Cardiac muscle cell (in vitro differentiated cells and primary cell): ENCODE measurements around the gene WDR13. TPM values are rescaled to one million over a fixed set of nuclear protein-coding genes. Genes with fewer than 3 reads are reported as not detected.

Source experiments
- DNase-seq, 2 donors: peaks; one replicate each; pipeline versions ENCODE4 v3.0.0 to v3.0.0-alpha.2; 2010 to 2017; ENCODE audit warnings: low read depth in 1 of 2, low spot score in 1 of 2
- H3K27ac ChIP-seq: fragments of 200-600 bp; sonication (generic); 2 replicates; pipeline ENCODE4 v1.5.1; 2016
- H3K27me3 ChIP-seq: fragments of 200-600 bp; sonication (generic); 2 replicates; pipeline ENCODE4 v1.6.0; 2016; ENCODE audit warnings: control low read depth
- H3K36me3 ChIP-seq: fragments of 200-600 bp; sonication (generic); 2 replicates; pipeline ENCODE4 v1.5.1; 2016; ENCODE audit warnings: control low read depth
- H3K4me1 ChIP-seq: fragments of 200-600 bp; sonication (generic); 2 replicates; pipeline ENCODE4 v1.8.1; 2017; ENCODE audit warnings: low read depth, mild to moderate bottlenecking, mixed run types
- H3K4me3 ChIP-seq: fragments of 200-600 bp; sonication (generic); 2 replicates; pipeline ENCODE4 v1.5.1; 2016; ENCODE audit warnings: mild to moderate bottlenecking
- H3K9me3 ChIP-seq: fragments of 200-600 bp; sonication (generic); 2 replicates; pipeline ENCODE4 v1.5.1; 2017; ENCODE audit warnings: low read depth, mild to moderate bottlenecking, control low read depth
- polyA plus RNA-seq: library from polyadenylated mRNA; unstranded; fragments of >200 nt; fragmentation: Nextera tagmentation; extraction: Ambion mirVana; gene quantifications from 2 replicates; pipeline ENCODE4 v1.2.1, GENCODE V29; 2016
- total RNA-seq: library from RNA; depleted of rRNA; stranded (reverse); fragments of >200 nt; gene quantifications from 2 replicates; pipeline ENCODE4 v1.2.3, GENCODE V29; 2016
- TF ChIP-seq, protein P1 (sequence below): IDR thresholded peaks from 2 replicates; pipeline ENCODE4 v1.5.1; 2012; ENCODE audit warnings: low read depth, mild to moderate bottlenecking, low read length

Gene WDR13
- total and polyA plus RNA-seq, 2 experiments from 2014 or later = 151 to 168 TPM

DNA sequence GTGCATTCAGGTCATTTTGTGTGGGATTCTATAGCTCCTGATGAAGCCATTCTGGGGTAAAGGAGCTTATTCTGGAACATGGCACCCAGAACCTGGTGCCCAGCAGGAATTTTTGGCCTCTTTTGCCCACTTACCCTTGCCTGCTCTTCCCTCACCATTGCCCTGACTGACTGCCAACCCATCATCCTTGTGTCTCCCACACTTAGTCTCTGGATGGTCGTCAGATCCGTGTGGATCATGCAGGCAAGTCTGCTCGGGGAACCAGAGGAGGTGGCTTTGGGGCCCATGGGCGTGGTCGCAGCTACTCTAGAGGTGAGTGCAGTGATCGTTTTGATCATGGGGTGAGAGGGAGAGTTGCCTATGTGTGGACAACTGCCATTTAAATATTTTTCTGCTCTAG is 21.2 kb upstream of the WDR13 start:
- no peaks in the 10 kb centered on the region for H3K27me3 ChIP-seq
- H3K4me3 ChIP-seq = no peak overlapping the region
- no peak overlapping the region for H3K27ac ChIP-seq
- H3K4me1 ChIP-seq = no peaks in the 10 kb centered on the region
- H3K9me3 ChIP-seq = no peaks in the 10 kb centered on the region
- peaks cover 18% of the 10 kb centered on the region for H3K36me3 ChIP-seq
- DNase-seq = no peak
- TF ChIP-seq, protein P1, sequence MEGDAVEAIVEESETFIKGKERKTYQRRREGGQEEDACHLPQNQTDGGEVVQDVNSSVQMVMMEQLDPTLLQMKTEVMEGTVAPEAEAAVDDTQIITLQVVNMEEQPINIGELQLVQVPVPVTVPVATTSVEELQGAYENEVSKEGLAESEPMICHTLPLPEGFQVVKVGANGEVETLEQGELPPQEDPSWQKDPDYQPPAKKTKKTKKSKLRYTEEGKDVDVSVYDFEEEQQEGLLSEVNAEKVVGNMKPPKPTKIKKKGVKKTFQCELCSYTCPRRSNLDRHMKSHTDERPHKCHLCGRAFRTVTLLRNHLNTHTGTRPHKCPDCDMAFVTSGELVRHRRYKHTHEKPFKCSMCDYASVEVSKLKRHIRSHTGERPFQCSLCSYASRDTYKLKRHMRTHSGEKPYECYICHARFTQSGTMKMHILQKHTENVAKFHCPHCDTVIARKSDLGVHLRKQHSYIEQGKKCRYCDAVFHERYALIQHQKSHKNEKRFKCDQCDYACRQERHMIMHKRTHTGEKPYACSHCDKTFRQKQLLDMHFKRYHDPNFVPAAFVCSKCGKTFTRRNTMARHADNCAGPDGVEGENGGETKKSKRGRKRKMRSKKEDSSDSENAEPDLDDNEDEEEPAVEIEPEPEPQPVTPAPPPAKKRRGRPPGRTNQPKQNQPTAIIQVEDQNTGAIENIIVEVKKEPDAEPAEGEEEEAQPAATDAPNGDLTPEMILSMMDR = no peak

DNA sequence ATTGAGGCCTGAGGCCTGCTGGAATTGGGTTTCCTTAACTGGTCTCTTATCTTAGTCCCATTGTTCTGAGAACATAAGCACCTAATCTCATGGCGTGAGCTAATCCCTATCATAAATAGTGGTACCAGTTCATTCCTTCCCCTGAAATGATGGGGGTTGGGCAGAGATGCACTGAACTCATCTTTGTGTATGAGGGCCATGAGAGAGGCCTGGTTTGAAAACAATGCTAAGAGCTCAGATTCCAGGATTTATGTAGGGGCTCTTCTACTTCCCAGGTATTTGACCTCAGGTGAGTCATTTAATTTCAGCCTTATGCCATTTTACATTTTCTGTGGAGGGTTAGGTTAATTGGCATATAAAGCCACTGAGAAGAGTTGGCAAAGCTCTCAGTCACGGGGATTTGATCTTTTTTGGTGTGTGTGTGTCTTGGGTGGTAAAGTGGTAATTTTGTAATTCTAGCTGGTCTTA is 18.6 kb upstream of the WDR13 start:
- no peak overlapping the region for H3K27ac ChIP-seq
- H3K9me3 ChIP-seq = no peaks in the 10 kb centered on the region
- no peak overlapping the region for H3K4me3 ChIP-seq
- peaks cover 18% of the 10 kb centered on the region for H3K36me3 ChIP-seq
- TF ChIP-seq, protein P1 = no peak
- H3K4me1 ChIP-seq = no peaks in the 10 kb centered on the region
- no peaks in the 10 kb centered on the region for H3K27me3 ChIP-seq
- no peak for DNase-seq

DNA sequence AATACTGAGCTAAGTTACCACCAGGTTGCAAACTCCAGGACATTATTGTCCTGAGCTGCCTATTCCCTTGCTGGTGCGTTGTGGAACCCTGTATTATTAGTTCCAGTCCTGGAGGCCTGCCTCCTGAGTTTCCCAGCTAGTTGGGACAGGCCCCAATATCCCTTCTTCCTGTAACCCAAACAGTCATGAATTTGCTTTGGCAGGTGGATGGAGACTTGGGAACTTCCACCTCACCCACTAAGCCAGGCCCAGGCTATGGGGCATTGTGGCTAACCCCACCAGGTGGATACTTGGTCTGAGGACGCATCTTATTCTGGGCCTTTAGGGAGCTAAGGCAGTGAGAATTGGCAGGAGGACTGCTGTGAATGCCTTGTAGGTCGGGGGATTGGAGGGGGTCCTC is 18.0 kb upstream of the WDR13 start:
- Histone ChIP-seq H3K27ac (no peak overlapping the region), H3K4me3 (no peak overlapping the region)

DNA sequence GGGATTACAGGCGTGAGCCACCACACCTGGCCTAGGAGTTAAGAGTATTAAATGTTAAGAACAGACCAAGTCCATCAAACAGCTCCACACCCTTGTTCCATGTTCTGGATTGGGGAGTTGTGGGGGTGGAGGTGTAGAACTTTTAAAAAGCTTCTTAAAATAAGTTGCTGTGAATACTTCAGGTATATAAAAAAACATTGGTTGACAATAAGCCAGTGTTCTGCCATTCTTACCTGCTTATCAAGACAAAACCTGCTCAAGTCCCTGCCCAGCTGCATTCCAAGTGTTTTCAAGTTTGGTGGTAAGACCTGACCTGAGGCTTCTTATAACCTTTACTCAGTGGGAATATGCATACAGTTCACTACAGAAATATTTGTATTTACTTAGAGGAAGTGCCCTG is 16.6 kb upstream of the WDR13 start:
- H3K4me1 ChIP-seq = no peaks in the 10 kb centered on the region
- H3K27ac ChIP-seq = no peak overlapping the region
- H3K4me3 ChIP-seq = no peak overlapping the region
- TF ChIP-seq, protein P1 = no peak
- no peak for DNase-seq
- no peaks in the 10 kb centered on the region for H3K27me3 ChIP-seq
- peaks cover 14% of the 10 kb centered on the region for H3K36me3 ChIP-seq
- no peaks in the 10 kb centered on the region for H3K9me3 ChIP-seq

More for the DNA sequence above, 18.0 kb upstream of the WDR13 start:
- H3K9me3 ChIP-seq = no peaks in the 10 kb centered on the region
- no peak for DNase-seq
- H3K27me3 ChIP-seq = no peaks in the 10 kb centered on the region
- TF ChIP-seq, protein P1 = no peak
- peaks cover 18% of the 10 kb centered on the region for H3K36me3 ChIP-seq
- H3K4me1 ChIP-seq = no peaks in the 10 kb centered on the region

DNA sequence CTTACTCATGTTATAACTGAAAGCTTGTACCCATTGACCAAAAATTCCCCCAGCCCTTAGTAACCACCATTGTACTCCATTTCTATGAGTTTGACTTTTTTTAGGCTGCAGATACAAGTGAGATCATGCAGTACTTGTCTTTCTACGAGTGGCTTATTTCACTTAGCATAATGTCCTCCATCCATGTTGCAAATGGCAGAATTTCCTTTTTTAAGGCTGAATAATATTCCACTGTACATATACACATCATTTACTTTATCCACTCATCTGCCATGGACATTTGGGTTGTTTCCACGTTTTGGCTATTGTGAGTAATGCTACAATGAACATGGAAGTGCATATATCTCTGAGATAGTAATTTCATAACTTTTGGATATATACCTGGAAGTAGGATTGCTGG is 12.6 kb upstream of the WDR13 start:
- Histone ChIP-seq H3K4me1 (no peaks in the 10 kb centered on the region), H3K27ac (no peak overlapping the region), H3K36me3 (no peaks in the 10 kb centered on the region), H3K27me3 (no peaks in the 10 kb centered on the region), H3K9me3 (no peaks in the 10 kb centered on the region), H3K4me3 (no peak overlapping the region)
- TF ChIP-seq, protein P1 = no peak
- DNase-seq = no peak
